Uterus (tissue), 4 donors: ENCODE measurements around the gene DDC. TPM values are rescaled to one million over a fixed set of nuclear protein-coding genes. Genes with fewer than 3 reads are reported as not detected.

Experiments used
- DNase-seq, 2 donors: peaks; one replicate each; pipeline ENCODE4 v3.0.0-alpha.2; 2019 to 2020
- H3K27ac ChIP-seq, 2 donors: fragments of 200-600 bp; sonication (generic); 1 replicate in 1 of 2; 2 replicates in 1 of 2; pipeline ENCODE4 v1.5.1; 2016 to 2018
- H3K27me3 ChIP-seq, 2 donors: fragments of 200-600 bp; sonication (generic); one replicate each; pipeline ENCODE4 v1.5.1; 2018 to 2019; ENCODE audit warnings: control low read depth in 1 of 2
- H3K36me3 ChIP-seq, 2 donors: fragments of 200-600 bp; sonication (generic); one replicate each; pipeline ENCODE4 v1.5.1; 2019; ENCODE audit warnings: control low read depth in 1 of 2
- H3K4me1 ChIP-seq, 2 donors: fragments of 200-600 bp; sonication (generic); one replicate each; pipeline ENCODE4 v1.5.1; 2018 to 2019; ENCODE audit warnings: control low read depth in 1 of 2
- H3K4me3 ChIP-seq, 2 donors: fragments of 200-600 bp; sonication (generic); 1 replicate in 1 of 2; 2 replicates in 1 of 2; pipeline ENCODE4 v1.5.1; 2018 to 2019; ENCODE audit warnings: mild to moderate bottlenecking in 1 of 2
- H3K9me3 ChIP-seq, 2 donors: fragments of 200-600 bp; sonication (generic); one replicate each; pipeline ENCODE4 v1.5.1; 2019; ENCODE audit warnings: control low read depth in 1 of 2
- POLR2A ChIP-seq, 2 donors: fragments of 450-650 bp; IDR thresholded peaks; one replicate each; pipeline ENCODE4 v1.6.1; 2016; ENCODE audit warnings: antibody characterized with exemption in 2 of 2, mild to moderate bottlenecking in 1 of 2, moderate library complexity in 1 of 2
- intact Hi-C: fragments of 100-400 bp; cut with DNase I; formaldehyde crosslinking; loops from one replicate; pipeline ENCODE4 v1.15.1; 2023; ENCODE audit warnings: low total_unique reads
- total RNA-seq, 4 donors: library from RNA; depleted of rRNA in 3 of 4; stranded (reverse); fragments of >200 nt in 3 of 4; gene quantifications; one replicate each; pipeline versions ENCODE4 v1.1.0 to v1.2.4, GENCODE V29; 2014 to 2023
- TF ChIP-seq, protein P1 (sequence below), 4 experiments: fragments of 200-600 bp in 2 of 4; fragments of 450-650 bp in 2 of 4; sonication (generic) in 2 of 4; IDR thresholded peaks; one replicate each; pipeline ENCODE4 v1.5.1; 2016 to 2019; ENCODE audit warnings: antibody characterized with exemption in 4 of 4, mild to moderate bottlenecking in 2 of 4, moderate library complexity in 1 of 4
- donor health status: DM: yes; HTN: yes; CAD: no.

The DDC gene
- total RNA-seq, 4 donors from 2014 or later = not detected

DNA sequence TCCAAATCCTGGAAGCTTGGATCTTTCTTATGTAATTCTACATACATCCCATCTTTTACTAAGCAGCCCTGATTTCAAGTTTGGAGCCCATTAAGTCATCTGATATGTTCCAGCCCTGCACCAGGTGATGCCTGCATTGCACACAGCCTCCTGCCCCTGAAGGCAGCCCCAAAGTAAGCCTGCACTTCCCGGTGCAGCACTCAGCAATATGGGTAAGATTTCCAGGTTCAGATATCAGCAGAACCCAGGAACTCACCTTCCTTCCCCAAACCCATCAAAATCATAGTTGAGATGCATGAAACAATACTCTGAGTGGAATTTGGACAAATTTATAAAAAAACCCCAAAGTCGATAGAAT, 333 bp upstream of the DDC start:
- no peak for DNase-seq
- Histone ChIP-seq H3K36me3 (no peaks in the 10 kb centered on the region), H3K27ac (no peak overlapping the region), H3K27me3 (no peaks in the 10 kb centered on the region), H3K4me1 (no peaks in the 10 kb centered on the region), H3K4me3 (no peak overlapping the region), H3K9me3 (no peaks in the 10 kb centered on the region)
- no peak for TF ChIP-seq POLR2A (IDR thresholded peaks at IDR 0.05)
- TF ChIP-seq, protein P1, sequence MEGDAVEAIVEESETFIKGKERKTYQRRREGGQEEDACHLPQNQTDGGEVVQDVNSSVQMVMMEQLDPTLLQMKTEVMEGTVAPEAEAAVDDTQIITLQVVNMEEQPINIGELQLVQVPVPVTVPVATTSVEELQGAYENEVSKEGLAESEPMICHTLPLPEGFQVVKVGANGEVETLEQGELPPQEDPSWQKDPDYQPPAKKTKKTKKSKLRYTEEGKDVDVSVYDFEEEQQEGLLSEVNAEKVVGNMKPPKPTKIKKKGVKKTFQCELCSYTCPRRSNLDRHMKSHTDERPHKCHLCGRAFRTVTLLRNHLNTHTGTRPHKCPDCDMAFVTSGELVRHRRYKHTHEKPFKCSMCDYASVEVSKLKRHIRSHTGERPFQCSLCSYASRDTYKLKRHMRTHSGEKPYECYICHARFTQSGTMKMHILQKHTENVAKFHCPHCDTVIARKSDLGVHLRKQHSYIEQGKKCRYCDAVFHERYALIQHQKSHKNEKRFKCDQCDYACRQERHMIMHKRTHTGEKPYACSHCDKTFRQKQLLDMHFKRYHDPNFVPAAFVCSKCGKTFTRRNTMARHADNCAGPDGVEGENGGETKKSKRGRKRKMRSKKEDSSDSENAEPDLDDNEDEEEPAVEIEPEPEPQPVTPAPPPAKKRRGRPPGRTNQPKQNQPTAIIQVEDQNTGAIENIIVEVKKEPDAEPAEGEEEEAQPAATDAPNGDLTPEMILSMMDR (IDR thresholded peaks at IDR 0.05) = no peak
- intact Hi-C loops = no loop called here

DNA sequence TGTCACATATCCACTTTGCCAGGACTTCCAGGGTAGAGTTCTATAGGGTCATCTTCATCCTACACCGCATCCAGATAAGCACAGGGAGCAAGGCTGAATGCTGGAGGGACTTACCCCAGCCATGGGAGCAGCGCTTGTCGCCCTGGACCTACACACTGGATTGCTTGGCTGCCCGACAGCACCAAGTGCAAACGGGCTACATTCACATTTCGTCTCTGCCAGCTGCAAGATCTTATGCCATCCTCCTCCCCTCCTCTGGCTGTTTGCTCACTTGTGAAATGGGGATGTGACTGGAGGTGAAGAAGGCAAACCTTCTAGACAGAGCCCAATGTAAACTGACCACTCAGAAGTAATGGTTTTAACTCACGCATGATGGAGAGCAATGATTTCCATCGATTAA, 1.0 kb downstream of the DDC start:
- H3K27ac ChIP-seq = no peak overlapping the region
- TF ChIP-seq, protein P1 (IDR thresholded peaks at IDR 0.05) = no peak
- no peak for TF ChIP-seq POLR2A (IDR thresholded peaks at IDR 0.05)
- intact Hi-C loops = no loop called here

DNA sequence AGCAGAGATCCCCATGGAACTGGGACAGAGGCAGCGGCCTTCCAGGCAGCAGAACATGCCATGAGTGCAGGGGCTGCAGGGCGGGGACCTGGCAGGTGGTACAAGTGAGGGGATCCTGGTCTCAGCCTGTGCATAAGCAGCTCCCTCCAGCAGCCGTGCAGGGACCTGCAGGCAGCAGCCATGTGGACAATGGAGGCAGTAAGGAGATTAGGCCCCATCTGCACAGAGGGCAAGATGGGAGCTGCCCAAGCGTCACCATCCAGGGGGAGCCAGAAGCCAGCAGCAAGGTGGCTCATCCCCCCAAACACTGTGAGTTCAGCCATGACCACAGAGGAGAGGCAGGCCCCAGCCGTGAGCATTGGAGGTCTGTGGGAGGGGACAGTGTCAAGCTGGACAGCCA, 3.1 kb downstream of the DDC start:
- TF ChIP-seq POLR2A (IDR thresholded peaks at IDR 0.05) = no peak
- TF ChIP-seq, protein P1 (IDR thresholded peaks at IDR 0.05) = no peak
- no peaks in the 10 kb centered on the region for H3K4me1 ChIP-seq
- no peak for DNase-seq
- H3K4me3 ChIP-seq = no peak overlapping the region
- H3K9me3 ChIP-seq = no peaks in the 10 kb centered on the region
- intact Hi-C loops = no loop called here
- no peaks in the 10 kb centered on the region for H3K27me3 ChIP-seq
- no peaks in the 10 kb centered on the region for H3K36me3 ChIP-seq
- H3K27ac ChIP-seq = no peak overlapping the region

More for the DNA sequence above, 1.0 kb downstream of the DDC start:
- no peak for DNase-seq
- H3K4me3 ChIP-seq = no peak overlapping the region
- H3K9me3 ChIP-seq = no peaks in the 10 kb centered on the region
- no peaks in the 10 kb centered on the region for H3K4me1 ChIP-seq
- no peaks in the 10 kb centered on the region for H3K27me3 ChIP-seq
- no peaks in the 10 kb centered on the region for H3K36me3 ChIP-seq

DNA sequence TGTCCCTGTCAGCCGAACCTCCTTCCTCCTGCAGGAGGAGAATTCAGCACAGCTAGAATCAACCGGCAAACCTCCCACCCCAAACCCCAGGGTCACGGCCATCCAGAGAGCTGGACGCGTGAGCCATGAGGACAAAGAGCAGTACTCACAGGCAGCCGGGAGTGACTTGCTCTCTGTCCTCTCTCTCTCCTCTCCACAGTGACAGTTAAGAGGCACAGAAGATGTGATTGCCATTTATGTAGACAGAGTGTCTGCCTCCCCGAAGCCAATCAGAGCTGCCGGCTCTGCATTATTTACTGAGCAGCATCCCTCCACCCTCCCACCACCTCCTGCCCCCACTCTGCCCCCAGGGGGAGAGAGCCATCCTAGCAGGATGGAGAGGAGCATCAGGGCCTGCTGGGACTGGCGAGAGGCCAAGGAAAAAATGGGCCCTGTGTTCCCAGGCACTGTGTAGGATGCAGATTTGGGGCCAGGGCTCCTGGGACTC, 4.3 kb downstream of the DDC start:
- no peaks in the 10 kb centered on the region for H3K36me3 ChIP-seq
- H3K27me3 ChIP-seq = no peaks in the 10 kb centered on the region
- H3K4me3 ChIP-seq = no peak overlapping the region
- no peak overlapping the region for H3K27ac ChIP-seq
- TF ChIP-seq, protein P1 (IDR thresholded peaks at IDR 0.05) = no peak
- no peak for TF ChIP-seq POLR2A (IDR thresholded peaks at IDR 0.05)
- H3K9me3 ChIP-seq = no peaks in the 10 kb centered on the region
- no peaks in the 10 kb centered on the region for H3K4me1 ChIP-seq
- DNase-seq = no peak
- intact Hi-C loops = no loop called here

DNA sequence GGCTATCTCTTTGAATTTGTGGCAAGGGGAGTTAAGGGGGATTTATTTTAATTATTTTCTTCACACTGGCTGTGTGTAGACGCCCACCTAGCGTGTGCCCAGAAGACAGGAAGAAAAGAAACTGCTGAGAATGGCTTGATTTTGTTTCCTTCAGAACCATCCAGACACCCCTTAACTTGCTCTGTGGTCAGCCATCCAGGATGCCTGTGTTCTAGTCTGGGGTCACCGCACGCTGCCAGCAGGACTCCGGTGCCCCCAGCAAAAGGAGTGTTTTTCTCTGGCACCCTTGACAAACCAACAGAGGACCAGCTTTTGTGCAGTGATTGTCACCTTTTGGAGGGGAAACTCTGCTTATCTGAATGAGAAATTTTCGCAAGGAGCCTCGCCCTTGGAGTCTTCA, 5.3 kb downstream of the DDC start:
- TF ChIP-seq POLR2A (IDR thresholded peaks at IDR 0.05) = no peak
- TF ChIP-seq, protein P1 (IDR thresholded peaks at IDR 0.05) = no peak
- Histone ChIP-seq H3K4me3 (no peak overlapping the region), H3K4me1 (no peaks in the 10 kb centered on the region), H3K9me3 (no peaks in the 10 kb centered on the region), H3K27me3 (no peaks in the 10 kb centered on the region), H3K36me3 (no peaks in the 10 kb centered on the region), H3K27ac (no peak overlapping the region)
- DNase-seq = no peak
- intact Hi-C loops = no loop called here
